Measurements from ENCODE around the gene SRP68. TPM values are rescaled to one million over a fixed set of nuclear protein-coding genes. Genes with fewer than 3 reads are reported as not detected.

Gene SRP68
- total and polyA plus RNA-seq, 9 of the 15 experiments (the other 6 are each of a cell fraction or from before 2014, with no cell fraction given) = 29.4 to 92.6 (median 36.2) TPM

DNA sequence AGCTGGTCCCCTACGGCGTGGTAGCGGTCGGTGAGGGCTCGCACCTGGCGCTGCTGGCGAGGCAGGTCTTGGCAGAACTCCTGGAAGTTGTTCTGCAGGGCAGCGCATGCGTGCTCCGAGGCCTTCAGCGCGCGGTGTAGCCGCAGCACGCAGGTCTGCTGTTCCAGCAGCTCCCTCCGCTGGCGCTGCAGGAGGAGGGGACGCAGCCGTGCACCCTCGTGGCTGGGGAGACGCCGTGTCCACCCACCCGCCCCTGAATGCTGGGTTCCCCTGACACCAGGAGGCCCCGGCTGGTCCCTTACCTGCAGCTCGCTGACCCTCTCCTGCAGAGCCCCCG lies 57.4 kb downstream of the SRP68 start (continued):
- TF ChIP-seq SMAD4 (CRISPR knock-in tag; conservative IDR thresholded peaks at IDR 0.05) = no peak
- TF ChIP-seq, protein P1, sequence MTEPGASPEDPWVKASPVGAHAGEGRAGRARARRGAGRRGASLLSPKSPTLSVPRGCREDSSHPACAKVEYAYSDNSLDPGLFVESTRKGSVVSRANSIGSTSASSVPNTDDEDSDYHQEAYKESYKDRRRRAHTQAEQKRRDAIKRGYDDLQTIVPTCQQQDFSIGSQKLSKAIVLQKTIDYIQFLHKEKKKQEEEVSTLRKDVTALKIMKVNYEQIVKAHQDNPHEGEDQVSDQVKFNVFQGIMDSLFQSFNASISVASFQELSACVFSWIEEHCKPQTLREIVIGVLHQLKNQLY (CRISPR knock-in tag; conservative IDR thresholded peaks at IDR 0.05) = no peak
- TF ChIP-seq, protein P2, sequence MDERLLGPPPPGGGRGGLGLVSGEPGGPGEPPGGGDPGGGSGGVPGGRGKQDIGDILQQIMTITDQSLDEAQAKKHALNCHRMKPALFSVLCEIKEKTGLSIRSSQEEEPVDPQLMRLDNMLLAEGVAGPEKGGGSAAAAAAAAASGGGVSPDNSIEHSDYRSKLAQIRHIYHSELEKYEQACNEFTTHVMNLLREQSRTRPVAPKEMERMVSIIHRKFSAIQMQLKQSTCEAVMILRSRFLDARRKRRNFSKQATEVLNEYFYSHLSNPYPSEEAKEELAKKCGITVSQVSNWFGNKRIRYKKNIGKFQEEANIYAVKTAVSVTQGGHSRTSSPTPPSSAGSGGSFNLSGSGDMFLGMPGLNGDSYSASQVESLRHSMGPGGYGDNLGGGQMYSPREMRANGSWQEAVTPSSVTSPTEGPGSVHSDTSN (CRISPR knock-in tag; IDR thresholded peaks at IDR 0.05; ENCODE audit: low read depth) = no peak
- TF ChIP-seq, protein P2 (tag; conservative IDR thresholded peaks at IDR 0.05; ENCODE audit: low read depth) = no peak
- TF ChIP-seq, protein P3, sequence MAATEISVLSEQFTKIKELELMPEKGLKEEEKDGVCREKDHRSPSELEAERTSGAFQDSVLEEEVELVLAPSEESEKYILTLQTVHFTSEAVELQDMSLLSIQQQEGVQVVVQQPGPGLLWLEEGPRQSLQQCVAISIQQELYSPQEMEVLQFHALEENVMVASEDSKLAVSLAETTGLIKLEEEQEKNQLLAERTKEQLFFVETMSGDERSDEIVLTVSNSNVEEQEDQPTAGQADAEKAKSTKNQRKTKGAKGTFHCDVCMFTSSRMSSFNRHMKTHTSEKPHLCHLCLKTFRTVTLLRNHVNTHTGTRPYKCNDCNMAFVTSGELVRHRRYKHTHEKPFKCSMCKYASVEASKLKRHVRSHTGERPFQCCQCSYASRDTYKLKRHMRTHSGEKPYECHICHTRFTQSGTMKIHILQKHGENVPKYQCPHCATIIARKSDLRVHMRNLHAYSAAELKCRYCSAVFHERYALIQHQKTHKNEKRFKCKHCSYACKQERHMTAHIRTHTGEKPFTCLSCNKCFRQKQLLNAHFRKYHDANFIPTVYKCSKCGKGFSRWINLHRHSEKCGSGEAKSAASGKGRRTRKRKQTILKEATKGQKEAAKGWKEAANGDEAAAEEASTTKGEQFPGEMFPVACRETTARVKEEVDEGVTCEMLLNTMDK (IDR thresholded peaks at IDR 0.05; ENCODE audit: borderline replicate concordance, insufficient read depth, low read depth, low read length, poor library complexity, severe bottlenecking) = no peak
